Adrenal gland (tissue), 5 donors: Measurements from ENCODE around the gene TRIM47.

ENCODE experiments used
- POLR2A ChIP-seq, 2 donors: fragments of 450-650 bp; IDR thresholded peaks; one replicate each; pipeline ENCODE4 v1.6.1; 2017; ENCODE audit warnings: antibody characterized with exemption in 2 of 2, mild to moderate bottlenecking in 2 of 2, moderate library complexity in 1 of 2
- TF ChIP-seq, protein P1 (sequence below), 6 experiments: fragments of 450-650 bp in 4 of 6; fragments of 200-600 bp in 2 of 6; sonication (generic) in 1 of 6; IDR thresholded peaks; 1 replicate in 5 of 6; 2 replicates in 1 of 6; pipeline versions ENCODE4 v1.5.1 to v1.8.0; 2016 to 2021; ENCODE audit warnings: antibody characterized with exemption in 6 of 6, mild to moderate bottlenecking in 2 of 6, moderate library complexity in 1 of 6
- donor health status: DM: no; HTN: no; CAD: no.

DNA sequence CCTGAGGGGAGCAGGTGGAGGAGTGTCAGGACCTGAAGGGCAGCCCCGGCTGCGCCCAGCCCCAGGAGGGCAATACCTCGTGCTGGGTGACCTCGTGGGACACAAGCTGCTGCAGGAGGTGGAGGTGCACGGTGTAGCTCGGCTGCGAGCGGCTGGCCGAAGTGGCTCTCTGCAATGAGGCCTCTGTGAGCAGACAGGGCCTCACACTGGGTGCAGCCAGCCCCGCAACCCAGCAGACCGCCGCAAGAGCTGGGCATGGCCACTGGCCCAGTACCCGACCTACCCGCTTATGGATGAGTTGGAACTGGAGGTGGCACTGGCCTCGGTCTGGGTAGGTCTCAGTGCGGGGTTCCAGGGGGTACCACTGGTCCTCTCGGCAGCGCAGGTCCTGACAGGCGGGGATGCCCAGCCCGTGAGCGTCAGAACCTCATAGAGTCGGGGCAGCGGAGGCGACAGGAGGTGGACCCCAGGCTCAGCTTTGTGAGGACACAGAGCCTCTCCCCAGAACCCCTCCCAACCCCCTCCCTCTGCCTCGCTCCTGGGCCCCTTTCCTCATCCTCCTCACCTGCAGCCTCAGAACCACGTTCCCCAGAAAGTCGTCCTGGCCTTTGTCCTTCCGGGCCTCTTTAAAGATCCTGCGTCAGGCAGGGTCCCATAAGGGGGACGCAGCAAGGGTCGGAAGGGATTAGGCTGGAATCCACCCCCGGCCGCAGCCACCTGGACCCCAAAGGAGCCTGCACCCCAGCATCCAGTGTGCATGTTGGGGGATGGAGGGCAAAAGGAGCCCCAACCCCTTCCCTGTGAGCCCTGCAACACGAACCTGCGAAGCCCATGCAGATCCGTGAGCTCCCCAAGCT lies 38.2 kb downstream of the TRIM47 start:
- TF ChIP-seq, protein P1, sequence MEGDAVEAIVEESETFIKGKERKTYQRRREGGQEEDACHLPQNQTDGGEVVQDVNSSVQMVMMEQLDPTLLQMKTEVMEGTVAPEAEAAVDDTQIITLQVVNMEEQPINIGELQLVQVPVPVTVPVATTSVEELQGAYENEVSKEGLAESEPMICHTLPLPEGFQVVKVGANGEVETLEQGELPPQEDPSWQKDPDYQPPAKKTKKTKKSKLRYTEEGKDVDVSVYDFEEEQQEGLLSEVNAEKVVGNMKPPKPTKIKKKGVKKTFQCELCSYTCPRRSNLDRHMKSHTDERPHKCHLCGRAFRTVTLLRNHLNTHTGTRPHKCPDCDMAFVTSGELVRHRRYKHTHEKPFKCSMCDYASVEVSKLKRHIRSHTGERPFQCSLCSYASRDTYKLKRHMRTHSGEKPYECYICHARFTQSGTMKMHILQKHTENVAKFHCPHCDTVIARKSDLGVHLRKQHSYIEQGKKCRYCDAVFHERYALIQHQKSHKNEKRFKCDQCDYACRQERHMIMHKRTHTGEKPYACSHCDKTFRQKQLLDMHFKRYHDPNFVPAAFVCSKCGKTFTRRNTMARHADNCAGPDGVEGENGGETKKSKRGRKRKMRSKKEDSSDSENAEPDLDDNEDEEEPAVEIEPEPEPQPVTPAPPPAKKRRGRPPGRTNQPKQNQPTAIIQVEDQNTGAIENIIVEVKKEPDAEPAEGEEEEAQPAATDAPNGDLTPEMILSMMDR (IDR thresholded peaks at IDR 0.05) = no peak
- no peak for TF ChIP-seq POLR2A (IDR thresholded peaks at IDR 0.05)
